Left hindlimb (tissue), 1 donor: ENCODE measurements around the gene LITAFD.
"Not testable (repeated sequence)": the region's sequence is repeated elsewhere in the genome, so short reads cannot be mapped to it uniquely, and the experiment has no call there.

ENCODE experiments used
- DNase-seq: peaks from one replicate; pipeline ENCODE4 v3.0.0-alpha.2; 2018

The LITAFD gene

GRCh38 chr16:8858994-8859912 lies 22.9 kb upstream of the LITAFD start:
- no peak for DNase-seq

GRCh38 chr16:8859913-8860881 lies 22.0 kb upstream of the LITAFD start:
- DNase-seq: no peak

GRCh38 chr16:8861563-8862308 lies 20.4 kb upstream of the LITAFD start:
- DNase-seq: no peak

GRCh38 chr16:8862309-8863130 lies 19.6 kb upstream of the LITAFD start:
- DNase-seq: no peak

GRCh38 chr16:8863594-8864424 lies 18.3 kb upstream of the LITAFD start:
- DNase-seq: peak; percentile 67

- no peak for DNase-seq
Observed at GRCh38 chr16:8864480-8865110, 17.6 kb upstream of the LITAFD start.

- DNase-seq: no peak
Observed at GRCh38 chr16:8865145-8865882, 16.8 kb upstream of the LITAFD start.

GRCh38 chr16:8866118-8866883 lies 15.8 kb upstream of the LITAFD start:
- peak; percentile 66 for DNase-seq

GRCh38 chr16:8866884-8867215 lies 15.3 kb upstream of the LITAFD start:
- no peak for DNase-seq

GRCh38 chr16:8867216-8867931 lies 14.8 kb upstream of the LITAFD start:
- DNase-seq: peak; percentile 69

- no peak for DNase-seq
Observed at GRCh38 chr16:8867932-8868415, 14.2 kb upstream of the LITAFD start.

GRCh38 chr16:8868416-8869211 lies 13.5 kb upstream of the LITAFD start, which contains the start of gene CARHSP1:
Gene CARHSP1, minus strand, starts transcription at chr16:8869006. Its CDS starts 9,678 bp downstream, at chr16:8859328.
- DNase-seq: peak; percentile 95

GRCh38 chr16:8869212-8869987 lies 12.8 kb upstream of the LITAFD start:
- DNase-seq: no peak

- DNase-seq: not testable (repeated sequence)
Observed at GRCh38 chr16:8869988-8870241, 12.2 kb upstream of the LITAFD start.

GRCh38 chr16:8872071-8872470 lies 10.1 kb upstream of the LITAFD start:
- no peak for DNase-seq
